ENCODE results near the gene ADH1B.

ADH1B gene

GRCh38 chr4:99285387-99285786 lies 35.8 kb downstream of the ADH1B start:
- H3K36me3 ChIP-seq (ENCODE audit: insufficient read depth, low read length) = no peaks in the 10 kb centered on the region
- H3K9ac ChIP-seq (ENCODE audit: low read depth, low read length) = no peak overlapping the region
- H3K4me2 ChIP-seq (ENCODE audit: low read length) = no peak overlapping the region
- no peaks in the 10 kb centered on the region for H3K4me1 ChIP-seq (ENCODE audit: control insufficient read depth, insufficient read depth, low read length)
- no peak overlapping the region for H3K4me3 ChIP-seq (ENCODE audit: low read length)
- no peaks in the 10 kb centered on the region for H3K9me3 ChIP-seq (replicated peaks; ENCODE audit: low read length)
- no peaks in the 10 kb centered on the region for H3K27me3 ChIP-seq (ENCODE audit: control insufficient read depth, insufficient read depth, low read length)

DNA sequence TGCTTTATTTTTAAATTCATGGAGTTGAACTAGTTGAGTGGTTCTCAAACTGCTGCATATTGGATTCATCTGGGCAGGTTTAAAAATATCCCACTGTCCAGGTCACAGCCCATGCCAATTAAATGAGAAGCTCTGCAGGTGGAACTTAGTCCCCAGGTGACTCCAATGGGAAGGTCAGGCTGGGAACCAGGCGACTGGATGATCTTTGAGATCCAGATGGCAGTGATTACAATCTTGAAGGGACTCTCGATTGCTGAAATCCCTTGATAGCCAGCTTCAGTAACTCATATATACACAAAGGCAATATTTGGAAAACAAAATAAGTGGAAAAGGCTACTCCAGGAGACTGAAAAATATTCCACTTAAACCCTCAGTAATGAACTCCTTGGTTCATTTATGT lies 38.5 kb downstream of the ADH1B start:
- Histone ChIP-seq H3K4me1 (ENCODE audit: control insufficient read depth, insufficient read depth, low read length) (no peaks in the 10 kb centered on the region), H3K4me2 (ENCODE audit: low read length) (no peak overlapping the region), H3K27me3 (ENCODE audit: control insufficient read depth, insufficient read depth, low read length) (no peaks in the 10 kb centered on the region), H3K9ac (ENCODE audit: low read depth, low read length) (no peak overlapping the region), H3K9me3 (replicated peaks; ENCODE audit: low read length) (no peaks in the 10 kb centered on the region), H3K4me3 (ENCODE audit: low read length) (no peak overlapping the region), H3K36me3 (ENCODE audit: insufficient read depth, low read length) (no peaks in the 10 kb centered on the region)

DNA sequence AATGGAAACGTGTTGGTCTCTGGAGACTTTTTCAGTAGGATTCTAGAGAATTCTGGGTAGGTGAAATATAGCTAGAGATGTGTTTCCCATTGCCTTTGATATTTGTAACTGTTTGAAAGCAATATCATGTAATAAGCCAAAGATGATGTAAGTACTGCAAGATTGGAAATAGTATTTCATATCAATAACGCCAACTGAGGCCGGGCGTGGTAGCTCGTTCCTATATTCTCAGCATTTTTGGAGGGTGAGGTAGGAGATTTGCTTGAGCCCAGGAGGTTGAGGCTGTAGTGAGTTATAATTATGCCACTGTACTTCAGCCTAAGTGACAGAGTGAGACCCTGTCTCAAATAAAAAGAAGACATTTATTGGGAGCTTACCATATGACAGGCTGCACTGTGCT lies 39.9 kb downstream of the ADH1B start:
- H3K4me3 ChIP-seq (ENCODE audit: low read length) = no peak overlapping the region
- H3K4me2 ChIP-seq (ENCODE audit: low read length) = no peak overlapping the region
- H3K9ac ChIP-seq (ENCODE audit: low read depth, low read length) = no peak overlapping the region
- no peaks in the 10 kb centered on the region for H3K4me1 ChIP-seq (ENCODE audit: control insufficient read depth, insufficient read depth, low read length)
- H3K36me3 ChIP-seq (ENCODE audit: insufficient read depth, low read length) = no peaks in the 10 kb centered on the region
- no peaks in the 10 kb centered on the region for H3K9me3 ChIP-seq (replicated peaks; ENCODE audit: low read length)
- no peaks in the 10 kb centered on the region for H3K27me3 ChIP-seq (ENCODE audit: control insufficient read depth, insufficient read depth, low read length)

DNA sequence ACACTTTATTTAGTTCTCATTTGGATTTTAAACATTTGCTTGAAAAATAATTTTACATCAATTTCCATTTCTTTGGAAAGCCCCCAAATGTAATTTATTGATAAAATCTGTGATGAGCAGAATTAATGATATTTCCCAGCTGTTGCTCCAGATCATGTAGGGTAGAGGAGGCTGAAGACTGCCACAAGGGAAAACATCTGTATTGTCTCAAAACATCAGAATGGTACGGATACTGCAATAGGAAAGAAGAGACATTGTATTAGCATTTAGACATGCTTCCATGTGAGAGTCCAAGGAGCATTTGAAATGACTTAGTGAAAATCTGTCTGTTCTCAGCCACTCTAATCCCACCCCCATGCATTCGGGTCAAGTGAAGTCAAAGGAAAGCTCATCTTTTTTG lies 44.8 kb downstream of the ADH1B start:
- H3K9ac ChIP-seq (ENCODE audit: low read depth, low read length) = no peak overlapping the region
- no peak overlapping the region for H3K4me2 ChIP-seq (ENCODE audit: low read length)
- no peaks in the 10 kb centered on the region for H3K36me3 ChIP-seq (ENCODE audit: insufficient read depth, low read length)
- H3K4me3 ChIP-seq (ENCODE audit: low read length) = no peak overlapping the region
- no peaks in the 10 kb centered on the region for H3K9me3 ChIP-seq (replicated peaks; ENCODE audit: low read length)
- no peaks in the 10 kb centered on the region for H3K4me1 ChIP-seq (ENCODE audit: control insufficient read depth, insufficient read depth, low read length)
- H3K27me3 ChIP-seq (ENCODE audit: control insufficient read depth, insufficient read depth, low read length) = no peaks in the 10 kb centered on the region

DNA sequence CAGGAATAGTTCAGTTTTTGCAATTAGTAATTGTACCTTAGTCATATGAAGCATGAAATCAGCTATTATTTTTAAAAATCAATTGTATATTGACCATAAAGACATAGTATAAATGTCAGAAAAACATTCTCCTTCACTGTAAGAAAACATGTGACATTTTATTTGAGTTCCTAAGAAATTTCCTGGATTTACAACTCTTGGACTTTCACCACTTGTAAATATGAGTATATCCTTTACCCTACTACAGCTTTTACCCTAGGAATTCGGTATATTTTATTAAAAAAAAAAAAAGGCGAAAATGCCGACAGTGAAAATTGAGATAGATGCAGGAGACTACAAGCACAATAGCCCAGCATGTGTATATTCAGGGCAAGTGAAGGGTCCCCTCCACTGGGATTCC lies 45.3 kb downstream of the ADH1B start:
- Histone ChIP-seq H3K4me3 (ENCODE audit: low read length) (no peak overlapping the region), H3K9ac (ENCODE audit: low read depth, low read length) (no peak overlapping the region), H3K36me3 (ENCODE audit: insufficient read depth, low read length) (no peaks in the 10 kb centered on the region), H3K4me1 (ENCODE audit: control insufficient read depth, insufficient read depth, low read length) (no peaks in the 10 kb centered on the region), H3K4me2 (ENCODE audit: low read length) (no peak overlapping the region), H3K9me3 (replicated peaks; ENCODE audit: low read length) (no peaks in the 10 kb centered on the region), H3K27me3 (ENCODE audit: control insufficient read depth, insufficient read depth, low read length) (no peaks in the 10 kb centered on the region)

- H3K9ac ChIP-seq (ENCODE audit: low read depth, low read length) = no peak overlapping the region
- H3K36me3 ChIP-seq (ENCODE audit: insufficient read depth, low read length) = no peaks in the 10 kb centered on the region
- H3K27me3 ChIP-seq (ENCODE audit: control insufficient read depth, insufficient read depth, low read length) = no peaks in the 10 kb centered on the region
- H3K4me1 ChIP-seq (ENCODE audit: control insufficient read depth, insufficient read depth, low read length) = no peaks in the 10 kb centered on the region
- no peak overlapping the region for H3K4me3 ChIP-seq (ENCODE audit: low read length)
- no peak overlapping the region for H3K4me2 ChIP-seq (ENCODE audit: low read length)
- no peaks in the 10 kb centered on the region for H3K9me3 ChIP-seq (replicated peaks; ENCODE audit: low read length)
Measured at GRCh38 chr4:99275050-99275449, 46.2 kb downstream of the ADH1B start.

DNA sequence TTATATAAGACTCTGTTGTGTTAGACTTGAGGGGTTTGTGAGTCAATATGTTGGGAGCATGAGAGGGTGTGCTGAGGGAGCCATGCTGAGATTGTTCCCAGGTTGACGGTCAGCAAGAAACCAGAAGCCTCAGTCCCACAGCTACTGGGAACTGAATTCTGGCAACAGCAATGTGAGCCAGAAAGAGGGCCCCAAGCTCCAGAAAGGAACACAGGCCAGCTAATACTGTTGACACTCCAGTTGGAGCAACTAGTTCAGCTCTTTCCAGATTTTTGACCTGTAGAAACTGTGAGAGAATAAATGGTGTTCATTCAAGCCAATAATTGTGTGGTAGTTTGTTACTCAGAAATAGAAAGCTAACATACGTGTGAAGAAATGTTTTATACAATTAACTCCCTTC lies 47.5 kb downstream of the ADH1B start:
- Histone ChIP-seq H3K9ac (ENCODE audit: low read depth, low read length) (no peak overlapping the region), H3K27me3 (ENCODE audit: control insufficient read depth, insufficient read depth, low read length) (no peaks in the 10 kb centered on the region), H3K4me2 (ENCODE audit: low read length) (no peak overlapping the region), H3K9me3 (replicated peaks; ENCODE audit: low read length) (no peaks in the 10 kb centered on the region), H3K36me3 (ENCODE audit: insufficient read depth, low read length) (no peaks in the 10 kb centered on the region), H3K4me1 (ENCODE audit: control insufficient read depth, insufficient read depth, low read length) (no peaks in the 10 kb centered on the region), H3K4me3 (ENCODE audit: low read length) (no peak overlapping the region)

DNA sequence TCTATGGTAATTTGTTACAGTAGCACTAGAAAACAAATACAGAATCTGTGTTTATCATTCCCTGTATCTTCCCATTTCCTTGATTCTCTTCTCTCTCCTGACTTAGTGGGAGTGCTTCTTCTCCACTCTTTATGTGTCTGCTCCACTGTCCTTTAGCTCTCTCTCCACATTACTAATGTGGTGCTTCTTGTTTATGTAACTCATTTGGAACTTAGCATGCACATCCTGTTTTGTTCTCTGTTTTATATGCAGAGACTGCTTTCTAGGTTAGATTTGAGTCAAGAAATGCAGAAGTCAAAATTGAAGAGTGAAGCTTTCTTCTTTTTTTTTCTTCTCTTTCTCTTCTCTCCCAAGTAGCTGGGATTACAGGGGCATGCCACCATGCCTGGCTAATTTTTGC lies 56.3 kb downstream of the ADH1B start:
- Histone ChIP-seq H3K9ac (ENCODE audit: low read depth, low read length) (no peak overlapping the region), H3K36me3 (ENCODE audit: insufficient read depth, low read length) (no peaks in the 10 kb centered on the region), H3K4me2 (ENCODE audit: low read length) (no peak overlapping the region), H3K27me3 (ENCODE audit: control insufficient read depth, insufficient read depth, low read length) (no peaks in the 10 kb centered on the region), H3K4me3 (ENCODE audit: low read length) (no peak overlapping the region), H3K4me1 (ENCODE audit: control insufficient read depth, insufficient read depth, low read length) (peaks cover 9% of the 10 kb centered on the region), H3K9me3 (replicated peaks; ENCODE audit: low read length) (no peaks in the 10 kb centered on the region)
